OCI-LY7 (cell line): ENCODE data around the gene PRAMEF20.

Source experiments
- CTCF ChIP-seq: fragments of 200-600 bp; sonication (generic); conservative IDR thresholded peaks from 2 replicates; pipeline ENCODE4 v1.5.1; 2014; ENCODE audit warnings: mild to moderate bottlenecking, antibody characterized with exemption, low read length, moderate library complexity, mixed read lengths
- EZH2phosphoT487 ChIP-seq: fragments of 200-600 bp; sonication (generic); IDR thresholded peaks from 2 replicates; pipeline ENCODE4 v1.6.1; 2018; ENCODE audit warnings: low read depth, borderline replicate concordance, mild to moderate bottlenecking, mixed run types, antibody characterized with exemption, low read length, moderate library complexity, mixed read lengths

DNA sequence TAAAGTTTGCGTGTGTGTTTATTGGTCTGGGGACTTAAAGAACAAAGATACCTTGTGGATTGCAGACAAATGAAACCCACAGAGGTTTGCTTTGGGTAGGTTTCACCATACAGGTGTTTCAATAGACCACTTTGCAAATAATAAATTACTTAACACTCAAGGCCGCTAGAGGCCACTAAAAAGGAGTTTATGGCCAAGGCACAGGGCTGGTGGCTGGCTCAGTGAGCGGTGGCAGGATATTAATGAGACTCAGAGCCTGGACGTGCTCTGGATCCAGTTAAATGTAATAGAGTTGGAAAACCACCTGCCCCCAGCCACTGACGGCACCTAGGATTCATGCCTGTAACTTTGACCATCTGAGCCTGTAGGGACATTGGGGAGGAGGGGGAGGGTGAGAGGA is 59.1 kb downstream of the PRAMEF20 start:
- TF ChIP-seq CTCF (peak; percentile 77), EZH2phosphoT487 (no peak)
